NCI-H748 treated with DMSO at 0.1 percent for 48 hours (cell line): ENCODE measurements around the gene CCNJ.

Experiments
- DNase-seq: peaks from one replicate; lab custom pipeline; 2025; lab: John Stamatoyannopoulos, UW

The CCNJ gene

GRCh38 chr10:96056787-96057186 is 13.4 kb downstream of the CCNJ start:
- no peak for DNase-seq

DNA sequence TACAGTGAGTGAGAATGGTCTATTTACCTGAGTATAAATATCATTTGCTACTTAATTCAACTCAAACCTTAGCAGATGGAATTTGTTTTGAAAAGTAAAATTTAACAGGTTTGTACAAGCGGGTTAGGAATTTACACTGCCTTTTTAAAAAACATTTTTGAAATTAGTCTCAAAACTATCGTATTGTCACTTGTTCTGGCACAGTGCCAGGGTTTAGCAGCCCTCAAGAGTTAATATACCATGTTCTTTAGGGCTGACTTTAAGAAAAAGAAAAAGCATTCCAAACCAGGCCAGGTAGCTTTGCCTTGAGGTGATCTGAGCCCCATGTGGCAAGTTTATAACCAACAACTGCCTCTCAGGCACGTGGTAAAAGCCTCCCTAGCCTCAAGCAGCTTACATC is 17.8 kb downstream of the CCNJ start:
- DNase-seq: no peak

- no peak for DNase-seq
These were observed 29.3 kb downstream of the CCNJ start for GRCh38 chr10:96072674-96073073.

DNA sequence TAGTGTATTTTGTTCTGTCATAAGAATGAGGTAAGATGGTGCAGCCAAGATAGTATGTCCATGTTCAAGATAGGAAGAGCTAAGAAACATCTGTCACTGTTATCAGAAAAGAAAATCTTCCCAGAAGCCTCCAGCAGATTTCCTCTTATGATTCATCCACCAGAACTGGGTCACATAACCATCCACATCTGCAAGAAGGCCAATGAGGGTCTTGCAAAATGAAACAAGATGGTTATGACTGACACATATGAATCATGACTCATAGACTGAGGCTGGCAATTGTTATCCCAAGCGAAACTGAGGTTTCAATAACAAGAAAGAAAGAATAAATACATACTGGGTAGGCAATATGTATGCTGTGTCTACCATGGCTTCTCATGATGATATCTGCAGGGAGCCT is 30.3 kb downstream of the CCNJ start:
- no peak for DNase-seq

- no peak for DNase-seq
These were observed 31.4 kb downstream of the CCNJ start for GRCh38 chr10:96074776-96075175.

GRCh38 chr10:96075977-96076376 is 32.6 kb downstream of the CCNJ start:
- no peak for DNase-seq

DNA sequence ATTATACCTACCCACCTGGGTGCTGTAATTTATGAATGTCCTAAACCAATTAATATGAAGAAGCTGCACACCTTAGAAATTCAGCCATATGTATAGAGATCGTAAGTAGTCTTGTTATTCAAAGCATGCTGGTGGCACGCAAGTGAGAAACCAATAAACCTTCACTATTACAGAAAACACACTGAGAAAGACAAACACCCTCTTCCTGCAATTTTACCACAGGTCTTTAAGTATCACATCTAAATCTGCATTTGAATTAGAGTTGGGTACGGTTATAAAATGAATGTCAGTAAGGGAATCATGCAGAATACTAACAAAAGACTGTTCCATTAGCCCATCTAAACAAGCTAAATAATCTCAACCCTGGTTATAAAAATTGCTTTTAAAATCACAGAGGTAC is 33.8 kb downstream of the CCNJ start:
- DNase-seq: no peak

- DNase-seq: no peak
These were observed 38.8 kb downstream of the CCNJ start for GRCh38 chr10:96082153-96082552.

GRCh38 chr10:96082748-96083147 is 39.4 kb downstream of the CCNJ start:
- DNase-seq: no peak

- DNase-seq: no peak
These were observed 45.7 kb downstream of the CCNJ start for GRCh38 chr10:96089116-96089515.

DNA sequence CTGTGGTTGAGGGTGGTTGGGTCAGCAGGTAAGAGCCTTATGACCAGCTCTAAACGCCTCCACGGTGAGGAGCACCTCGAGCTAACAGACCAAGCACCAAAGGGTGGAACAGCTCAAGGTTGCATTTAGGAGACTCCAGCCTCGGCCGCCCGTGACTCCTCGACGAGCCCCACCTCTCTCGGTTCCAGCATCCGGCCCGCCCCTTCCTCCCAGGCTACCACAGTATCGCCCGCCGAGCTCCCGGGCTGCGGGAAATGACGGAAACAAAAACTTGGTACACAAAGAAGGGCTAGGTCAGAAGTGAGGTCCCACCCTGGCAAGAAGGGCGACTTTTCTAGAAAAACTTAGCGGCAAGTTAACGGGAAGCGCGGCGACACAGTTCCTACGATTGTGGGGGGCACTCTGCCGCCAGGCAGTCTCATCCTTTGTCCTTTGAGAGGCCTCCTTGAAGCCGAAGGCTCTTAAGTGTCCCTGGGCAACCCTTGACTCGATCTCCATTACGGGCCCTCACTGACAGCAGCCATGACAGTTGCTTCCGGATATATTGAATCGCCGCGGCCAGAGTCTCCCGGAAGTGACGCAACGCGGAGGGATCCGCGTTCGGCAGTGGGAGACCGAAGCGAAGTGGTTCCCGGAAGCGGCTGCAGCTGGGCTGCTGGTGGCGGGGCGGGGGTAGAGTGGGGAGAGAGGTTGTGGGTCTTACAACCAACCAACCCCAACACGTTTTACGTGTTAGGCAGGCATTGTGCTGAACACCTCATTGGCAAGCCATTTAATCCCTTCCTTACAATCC is 46.5 kb downstream of the CCNJ start:
- peak; percentile 53 for DNase-seq

DNA sequence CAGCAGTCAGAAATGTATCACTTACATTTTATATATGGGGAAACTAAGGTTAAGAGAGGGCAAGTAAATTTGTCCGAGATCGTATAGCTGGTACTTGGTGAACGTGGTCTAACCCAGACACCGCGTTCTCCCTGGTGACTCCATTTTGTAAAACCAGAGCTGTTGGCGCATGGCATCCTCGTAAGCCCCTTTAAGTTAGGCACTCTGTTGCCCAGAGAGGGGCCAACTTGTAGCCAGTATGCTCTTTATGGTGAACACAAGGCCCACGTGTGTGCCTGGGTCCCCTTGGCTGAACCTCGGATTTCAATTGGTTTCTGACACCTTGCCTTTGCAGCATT is 47.0 kb downstream of the CCNJ start:
- DNase-seq: no peak

- DNase-seq: no peak
These were observed 49.8 kb downstream of the CCNJ start for GRCh38 chr10:96092999-96093767.

- DNase-seq: no peak
These were observed 50.6 kb downstream of the CCNJ start for GRCh38 chr10:96093948-96094347.

DNA sequence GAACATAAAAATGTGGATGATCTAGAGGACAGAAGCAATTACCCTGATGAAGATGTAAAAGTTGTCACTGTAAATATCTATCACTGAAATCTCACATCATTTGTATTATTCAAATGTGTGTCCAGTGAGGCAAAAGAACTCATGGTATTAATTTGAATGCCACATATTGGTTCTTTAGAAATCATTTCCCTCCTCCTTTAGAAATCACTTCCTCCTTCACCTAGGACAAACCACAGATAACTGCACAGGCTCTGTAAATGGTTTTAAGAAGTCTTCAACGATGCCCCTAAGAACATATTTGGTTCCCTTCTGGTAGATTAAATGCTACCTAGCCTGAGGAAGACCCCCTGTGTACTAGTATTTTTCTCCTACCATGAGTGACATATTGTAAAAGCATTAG is 53.6 kb downstream of the CCNJ start:
- DNase-seq: no peak

- no peak for DNase-seq
These were observed 54.5 kb downstream of the CCNJ start for GRCh38 chr10:96097865-96098264.

GRCh38 chr10:96107623-96108038 is 64.2 kb downstream of the CCNJ start:
- no peak for DNase-seq
